Left ventricle myocardium superior (tissue), 1 donor: ENCODE data around the gene ELSPBP1. TPM values are rescaled to one million over a fixed set of nuclear protein-coding genes. Genes with fewer than 3 reads are reported as not detected.
"Not testable (repeated sequence)": the region's sequence is repeated elsewhere in the genome, so short reads cannot be mapped to it uniquely, and the experiment has no call there.

Experiments used
- ATAC-seq: fragments of 200-7000 bp; cut with Tn5 transposase; one replicate; pipeline ENCODE4 v1.9.1; 2020; ENCODE audit warnings: mild to moderate bottlenecking, moderate library complexity
- DNase-seq: peaks from one replicate; pipeline ENCODE4 v3.0.0-alpha.2; 2020
- intact Hi-C: fragments of 100-400 bp; cut with micrococcal nuclease; formaldehyde crosslinking; loops from one replicate; pipeline ENCODE4 v1.11.0; 2022
- long read RNA-seq: library from polyadenylated mRNA; unstranded; transcript quantifications from one replicate; pipeline ENCODE4 v2.0.0, GENCODE V29; 2021
- total RNA-seq: library from RNA; stranded (reverse); fragmentation: NEBNext Ultra II Directional; extraction: Animal tissue kit (Norgen Biotek cat#: 25700); gene quantifications from one replicate; pipeline ENCODE4 v1.2.1, GENCODE V29; 2021
- donor health status: DM: no; HTN: yes; CAD: no; lungs with severe emphysema.

ELSPBP1 gene
- not detected for total RNA-seq
- long read RNA-seq: 0 reads

GRCh38 chr19:47994209-47994802 lies at the start of gene ELSPBP1:
Gene ELSPBP1, plus strand, starts transcription at chr19:47994632. Its CDS starts 14,036 bp downstream, at chr19:48008668.
- intact Hi-C loops: no loop called here
- ATAC-seq: no peak
- no peak for DNase-seq

GRCh38 chr19:47949852-47950521 lies 44.4 kb upstream of the ELSPBP1 start:
- DNase-seq, ATAC-seq, intact Hi-C loops: not testable (repeated sequence)

GRCh38 chr19:47952132-47952531 lies 42.3 kb upstream of the ELSPBP1 start:
- ATAC-seq, intact Hi-C loops: not testable (repeated sequence)

GRCh38 chr19:47955936-47956335 lies 38.5 kb upstream of the ELSPBP1 start:
- intact Hi-C loops, ATAC-seq, DNase-seq: not testable (repeated sequence)

More at GRCh38 chr19:47952132-47952531, 42.3 kb upstream of the ELSPBP1 start:
- not testable (repeated sequence) for DNase-seq

- DNase-seq: no peak
- intact Hi-C loops: no loop called here
- ATAC-seq: no peak
These were observed 20.9 kb upstream of the ELSPBP1 start for GRCh38 chr19:47973529-47973928.

GRCh38 chr19:47991191-47991808 lies 3.1 kb upstream of the ELSPBP1 start:
- no peak for ATAC-seq
- intact Hi-C loops: no loop called here
- no peak for DNase-seq

GRCh38 chr19:47992070-47992469 lies 2.4 kb upstream of the ELSPBP1 start, which contains the start of gene BSPH1:
Gene BSPH1, minus strand, starts transcription at chr19:47992170. Its CDS starts 89 bp downstream, at chr19:47992081.
- ATAC-seq (no peak), DNase-seq (no peak)
- intact Hi-C loops: no loop called here

GRCh38 chr19:47996230-47996727 lies 1.8 kb downstream of the ELSPBP1 start:
- DNase-seq: no peak
- no peak for ATAC-seq
- intact Hi-C loops: no loop called here

- no peak for DNase-seq
- ATAC-seq: no peak
- intact Hi-C loops: no loop called here
These were observed 4.4 kb downstream of the ELSPBP1 start for GRCh38 chr19:47998800-47999199.

- ATAC-seq (no peak), DNase-seq (no peak)
- intact Hi-C loops: no loop called here
These were observed 6.4 kb downstream of the ELSPBP1 start for GRCh38 chr19:48000846-48001245.

GRCh38 chr19:48004236-48004635 lies 9.8 kb downstream of the ELSPBP1 start:
- DNase-seq (no peak), ATAC-seq (no peak)
- intact Hi-C loops: no loop called here

GRCh38 chr19:48006762-48007161 lies 12.3 kb downstream of the ELSPBP1 start:
- no peak for DNase-seq
- intact Hi-C loops: no loop called here
- ATAC-seq: no peak

GRCh38 chr19:48010932-48011758 lies 16.7 kb downstream of the ELSPBP1 start:
- DNase-seq (no peak), ATAC-seq (no peak)
- intact Hi-C loops: no loop called here

GRCh38 chr19:48020686-48021085 lies 26.3 kb downstream of the ELSPBP1 start:
- intact Hi-C loops: no loop called here

GRCh38 chr19:48023011-48023410 lies 28.6 kb downstream of the ELSPBP1 start:
- ATAC-seq: no peak
- intact Hi-C loops: no loop called here
- no peak for DNase-seq

More at GRCh38 chr19:48020686-48021085, 26.3 kb downstream of the ELSPBP1 start:
- no peak for ATAC-seq
- DNase-seq: no peak

GRCh38 chr19:48023518-48023917 lies 29.1 kb downstream of the ELSPBP1 start:
- intact Hi-C loops: no loop called here
- ATAC-seq: no peak
- DNase-seq: no peak

- intact Hi-C loops: no loop called here
These were observed 31.0 kb downstream of the ELSPBP1 start for GRCh38 chr19:48025480-48025879.

GRCh38 chr19:48029431-48029830 lies 35.0 kb downstream of the ELSPBP1 start:
- intact Hi-C loops: no loop called here
- ATAC-seq: no peak
- no peak for DNase-seq

More at GRCh38 chr19:48025480-48025879, 31.0 kb downstream of the ELSPBP1 start:
- ATAC-seq: no peak
- no peak for DNase-seq

- ATAC-seq (no peak), DNase-seq (no peak)
- intact Hi-C loops: no loop called here
These were observed 35.6 kb downstream of the ELSPBP1 start for GRCh38 chr19:48030073-48030472.
